Mesothelial cell of epicardium (in vitro differentiated cells): ENCODE results near the gene SLC25A22. TPM values are rescaled to one million over a fixed set of nuclear protein-coding genes. Genes with fewer than 3 reads are reported as not detected.

Source experiments
- DNase-seq, 2 experiments: peaks; one replicate each; pipeline ENCODE4 v3.0.0; 2021; ENCODE audit warnings: low spot score in 2 of 2; ENCODE audit not compliant: unreplicated experiment in 2 of 2
- H3K27ac Mint-ChIP-seq: 2 replicates; pipeline ENCODE4 v1.8.0; 2021; ENCODE audit warnings: mixed read lengths
- H3K27me3 Mint-ChIP-seq: 2 replicates; pipeline ENCODE4 v1.8.0; 2021; ENCODE audit warnings: low read depth, mixed read lengths
- H3K36me3 Mint-ChIP-seq: 2 replicates; pipeline ENCODE4 v1.8.0; 2021; ENCODE audit warnings: mixed read lengths
- H3K4me1 Mint-ChIP-seq: 2 replicates; pipeline ENCODE4 v1.8.0; 2021; ENCODE audit warnings: mixed read lengths
- H3K4me3 Mint-ChIP-seq: 2 replicates; pipeline ENCODE4 v1.8.0; 2021; ENCODE audit warnings: mild to moderate bottlenecking, moderate library complexity, mixed read lengths
- H3K9me3 Mint-ChIP-seq: 2 replicates; pipeline ENCODE4 v1.8.0; 2021; ENCODE audit warnings: mixed read lengths
- total RNA-seq: library from RNA; stranded (reverse); gene quantifications from 3 replicates; pipeline ENCODE4 v1.2.1, GENCODE V29; 2021
- TF ChIP-seq, protein P1 (sequence below): fragments of 200-600 bp; sonication (generic); IDR thresholded peaks from one replicate; pipeline ENCODE4 v1.5.0; 2021; ENCODE audit warnings: antibody characterized with exemption; ENCODE audit not compliant: unreplicated experiment

SLC25A22 gene
- total RNA-seq, 1 donor from 2014 or later, result 34.3 TPM

GRCh38 chr11:803770-804598 is 5.9 kb upstream of the SLC25A22 start:
- Mint-ChIP-seq H3K27me3 (no peaks in the 10 kb centered on the region), H3K9me3 (no peaks in the 10 kb centered on the region), H3K36me3 (no peaks in the 10 kb centered on the region), H3K27ac (peak overlapping the region; percentile 64), H3K4me3 (peak overlapping the region; percentile 76), H3K4me1 (peaks cover 20% of the 10 kb centered on the region)
- TF ChIP-seq, protein P1, sequence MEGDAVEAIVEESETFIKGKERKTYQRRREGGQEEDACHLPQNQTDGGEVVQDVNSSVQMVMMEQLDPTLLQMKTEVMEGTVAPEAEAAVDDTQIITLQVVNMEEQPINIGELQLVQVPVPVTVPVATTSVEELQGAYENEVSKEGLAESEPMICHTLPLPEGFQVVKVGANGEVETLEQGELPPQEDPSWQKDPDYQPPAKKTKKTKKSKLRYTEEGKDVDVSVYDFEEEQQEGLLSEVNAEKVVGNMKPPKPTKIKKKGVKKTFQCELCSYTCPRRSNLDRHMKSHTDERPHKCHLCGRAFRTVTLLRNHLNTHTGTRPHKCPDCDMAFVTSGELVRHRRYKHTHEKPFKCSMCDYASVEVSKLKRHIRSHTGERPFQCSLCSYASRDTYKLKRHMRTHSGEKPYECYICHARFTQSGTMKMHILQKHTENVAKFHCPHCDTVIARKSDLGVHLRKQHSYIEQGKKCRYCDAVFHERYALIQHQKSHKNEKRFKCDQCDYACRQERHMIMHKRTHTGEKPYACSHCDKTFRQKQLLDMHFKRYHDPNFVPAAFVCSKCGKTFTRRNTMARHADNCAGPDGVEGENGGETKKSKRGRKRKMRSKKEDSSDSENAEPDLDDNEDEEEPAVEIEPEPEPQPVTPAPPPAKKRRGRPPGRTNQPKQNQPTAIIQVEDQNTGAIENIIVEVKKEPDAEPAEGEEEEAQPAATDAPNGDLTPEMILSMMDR, result no peak
- peak; percentile 69 to 81 for DNase-seq

DNA sequence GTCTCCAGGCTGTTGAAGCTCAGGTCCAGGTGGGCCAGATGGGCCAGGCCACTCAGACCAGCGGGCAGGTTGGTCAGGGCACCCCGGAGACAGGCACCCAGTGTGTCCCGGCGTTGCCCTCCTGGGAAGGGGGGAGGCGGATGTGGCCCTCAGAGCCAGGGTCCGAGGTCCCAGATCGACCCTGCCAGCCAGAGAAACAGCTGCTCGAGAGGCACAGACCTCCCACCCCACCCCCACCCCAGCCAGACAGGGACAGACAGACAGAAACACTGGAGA is 5.3 kb upstream of the SLC25A22 start:
- Mint-ChIP-seq H3K9me3 (no peaks in the 10 kb centered on the region), H3K4me3 (no peak overlapping the region), H3K27ac (no peak overlapping the region), H3K36me3 (no peaks in the 10 kb centered on the region), H3K4me1 (peaks cover 14% of the 10 kb centered on the region), H3K27me3 (no peaks in the 10 kb centered on the region)
- DNase-seq, result no peak
- TF ChIP-seq, protein P1, result no peak

DNA sequence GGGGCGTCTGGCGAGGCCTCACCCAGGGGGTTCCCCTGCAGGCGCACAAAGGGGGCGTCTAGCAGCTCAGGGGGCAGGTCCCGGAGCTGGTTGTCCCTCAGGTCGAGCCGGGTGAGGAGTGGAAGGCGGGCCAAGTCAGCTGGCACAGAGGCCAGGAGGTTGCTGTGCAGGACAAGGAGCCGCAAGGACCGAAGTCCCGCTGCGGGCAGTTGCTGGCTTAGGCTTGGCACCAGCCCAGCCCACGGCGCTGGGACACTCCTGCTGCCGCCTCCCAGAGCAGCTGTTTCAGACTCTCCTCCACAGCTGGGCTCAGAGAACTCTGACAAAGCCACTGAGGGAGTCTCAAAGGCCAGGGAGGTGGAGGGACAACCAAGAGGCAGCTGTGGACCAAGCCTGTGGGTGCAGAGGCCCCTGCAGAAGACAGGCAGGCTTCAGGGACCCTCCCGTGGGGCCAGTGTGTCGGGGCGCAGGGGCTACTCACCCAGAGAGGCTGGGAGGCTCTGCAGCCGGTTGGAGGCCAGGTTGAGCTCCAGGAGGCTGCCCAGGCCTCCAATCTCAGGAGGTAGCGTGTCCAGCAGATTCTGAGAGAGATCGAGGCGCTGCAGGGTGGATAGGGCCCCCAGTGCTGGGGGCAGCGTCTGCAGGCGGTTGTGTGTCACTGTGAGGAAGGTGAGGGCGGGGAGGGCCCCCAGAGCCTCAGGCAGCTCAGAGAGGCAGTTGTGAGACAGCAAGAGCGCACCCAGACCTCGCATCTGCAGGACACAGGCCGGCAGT is 4.8 kb upstream of the SLC25A22 start:
- no peak for DNase-seq
- Mint-ChIP-seq H3K9me3 (no peaks in the 10 kb centered on the region), H3K36me3 (no peaks in the 10 kb centered on the region), H3K27me3 (no peaks in the 10 kb centered on the region), H3K4me1 (peaks cover 12% of the 10 kb centered on the region), H3K27ac (no peak overlapping the region), H3K4me3 (peak overlapping the region; percentile 42)
- TF ChIP-seq, protein P1, result no peak

DNA sequence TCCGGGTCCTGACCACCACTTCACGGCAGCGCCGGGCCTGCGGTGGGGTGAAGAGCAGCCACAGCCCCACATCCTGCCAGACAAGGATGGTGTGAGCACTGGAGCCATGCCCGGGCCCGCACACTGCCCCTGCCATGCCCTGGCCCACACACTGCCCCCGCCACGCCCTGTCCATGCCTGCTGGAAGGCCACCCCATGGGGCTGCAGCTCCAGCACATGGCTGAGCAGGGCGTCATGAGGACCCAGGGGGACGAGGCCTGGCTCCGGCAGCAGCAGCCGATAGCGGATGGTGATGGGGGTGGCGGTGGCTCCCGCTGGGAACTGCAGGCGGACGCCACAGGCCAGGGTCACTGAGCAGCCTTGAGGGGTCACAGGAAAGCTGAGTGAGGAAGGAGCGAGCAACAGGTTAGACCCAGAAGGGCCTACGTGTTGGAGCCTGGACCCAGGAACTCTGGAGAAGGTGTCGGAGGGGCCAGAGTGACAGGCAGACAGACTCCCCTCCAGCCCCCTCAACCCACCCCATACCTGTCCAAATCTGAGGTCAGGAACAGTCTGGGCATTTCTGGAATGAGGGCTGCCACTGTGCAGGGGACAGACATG is 4.0 kb upstream of the SLC25A22 start:
- Mint-ChIP-seq H3K36me3 (no peaks in the 10 kb centered on the region), H3K27me3 (no peaks in the 10 kb centered on the region), H3K4me1 (peaks cover 10% of the 10 kb centered on the region), H3K9me3 (no peaks in the 10 kb centered on the region), H3K4me3 (no peak overlapping the region), H3K27ac (no peak overlapping the region)
- DNase-seq, result no peak
- TF ChIP-seq, protein P1, result no peak

DNA sequence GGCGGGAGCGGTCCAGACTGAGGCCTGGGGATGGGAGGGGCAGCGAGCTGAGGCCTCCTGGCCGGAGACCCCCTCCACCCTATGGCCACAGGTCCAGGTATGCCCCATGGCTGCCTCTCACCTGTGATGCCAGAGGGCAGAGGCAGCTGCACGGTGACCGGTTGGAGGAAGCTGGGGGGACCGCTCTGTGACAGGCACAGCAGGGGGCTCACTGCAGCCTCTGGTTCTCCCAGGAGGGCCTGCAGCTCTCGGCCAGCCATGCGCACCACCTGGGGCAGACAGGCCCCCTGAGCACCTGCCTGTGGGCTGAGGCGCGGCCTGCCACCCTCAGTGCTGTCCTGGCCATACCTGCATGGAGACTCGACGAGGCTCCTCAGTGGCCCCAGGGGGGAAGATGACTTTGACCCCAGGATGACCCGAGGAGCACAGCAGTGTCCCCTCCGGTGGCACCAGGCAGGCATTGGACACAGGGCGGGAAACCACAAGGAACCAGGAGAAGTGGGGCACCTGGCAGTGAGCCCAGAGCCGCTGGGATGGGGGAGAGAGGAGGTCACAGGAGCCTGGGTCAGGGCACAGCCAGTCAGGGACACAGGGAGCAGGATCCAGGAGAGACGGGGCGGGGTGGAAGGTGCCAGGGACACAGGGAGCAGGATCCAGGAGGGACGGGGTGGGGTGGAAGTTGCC is 3.2 kb upstream of the SLC25A22 start:
- Mint-ChIP-seq H3K4me1 (peaks cover 17% of the 10 kb centered on the region), H3K4me3 (no peak overlapping the region), H3K36me3 (no peaks in the 10 kb centered on the region), H3K9me3 (no peaks in the 10 kb centered on the region), H3K27ac (no peak overlapping the region), H3K27me3 (no peaks in the 10 kb centered on the region)
- TF ChIP-seq, protein P1, result no peak
- no peak for DNase-seq
